HG02678 (cell line): ENCODE results near the gene PINK1.

ENCODE experiments used
- ATAC-seq: cut with Tn5 transposase; IDR thresholded peaks from one replicate; pipeline ENCODE4 v1.9.1; 2021; ENCODE audit warnings: mild to moderate bottlenecking, moderate library complexity; ENCODE audit not compliant: unreplicated experiment

The PINK1 gene

DNA sequence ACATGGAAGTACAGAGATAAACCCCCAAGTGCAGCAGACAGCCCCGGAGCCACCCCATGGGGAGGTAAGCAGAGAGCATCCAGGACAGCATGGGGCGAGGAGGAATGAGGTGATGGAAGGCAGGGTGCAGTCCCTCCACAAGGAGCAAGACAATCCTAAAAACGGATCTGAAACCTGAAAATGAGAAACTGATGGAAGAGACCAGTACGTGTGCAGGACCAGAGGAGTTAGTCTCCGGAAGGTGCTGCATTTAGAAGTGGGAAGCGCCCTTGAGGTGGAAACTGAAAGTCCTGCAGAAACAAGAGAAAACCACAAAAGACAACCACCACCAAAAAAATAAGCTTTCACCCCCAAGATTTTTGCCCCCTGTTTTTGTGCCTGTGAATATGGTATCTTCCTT lies 45.3 kb downstream of the PINK1 start:
- no peak for ATAC-seq

DNA sequence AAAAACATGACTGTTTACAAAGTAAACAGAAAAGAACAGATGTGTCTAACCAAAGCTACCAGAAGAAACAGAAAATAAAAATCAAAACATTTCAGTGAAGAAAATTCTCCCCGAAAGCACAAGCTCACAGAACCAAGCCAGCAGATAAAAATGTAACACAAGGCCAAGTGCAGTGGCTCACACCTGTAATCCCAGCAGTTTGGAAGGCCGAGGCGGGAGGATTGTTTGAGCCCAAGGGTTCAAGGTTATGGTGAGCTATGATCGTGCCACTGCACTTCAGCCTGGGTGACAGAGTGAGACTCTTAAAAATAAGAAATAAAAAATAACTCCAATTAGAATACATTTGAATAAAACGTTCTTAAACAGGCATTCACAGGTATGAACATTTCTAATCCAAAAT lies 47.0 kb downstream of the PINK1 start:
- ATAC-seq, result no peak

DNA sequence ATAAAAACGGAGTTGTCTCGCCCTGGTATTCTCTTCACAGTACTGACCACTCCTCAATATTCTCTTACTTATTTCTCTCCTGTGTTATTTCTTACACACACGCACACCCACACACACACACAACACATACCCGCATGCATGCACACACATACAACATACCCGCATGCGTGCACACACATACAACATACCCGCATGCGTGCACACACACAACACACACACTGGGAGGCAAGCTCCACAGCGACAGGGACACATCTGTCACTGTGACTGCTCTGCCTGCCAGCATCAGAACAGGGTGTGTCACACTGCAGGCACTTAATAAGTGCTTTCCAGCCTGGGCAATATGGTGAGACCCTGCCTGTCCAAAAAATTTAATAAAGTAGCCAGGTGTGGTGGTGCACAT lies 48.7 kb downstream of the PINK1 start:
- no peak for ATAC-seq

DNA sequence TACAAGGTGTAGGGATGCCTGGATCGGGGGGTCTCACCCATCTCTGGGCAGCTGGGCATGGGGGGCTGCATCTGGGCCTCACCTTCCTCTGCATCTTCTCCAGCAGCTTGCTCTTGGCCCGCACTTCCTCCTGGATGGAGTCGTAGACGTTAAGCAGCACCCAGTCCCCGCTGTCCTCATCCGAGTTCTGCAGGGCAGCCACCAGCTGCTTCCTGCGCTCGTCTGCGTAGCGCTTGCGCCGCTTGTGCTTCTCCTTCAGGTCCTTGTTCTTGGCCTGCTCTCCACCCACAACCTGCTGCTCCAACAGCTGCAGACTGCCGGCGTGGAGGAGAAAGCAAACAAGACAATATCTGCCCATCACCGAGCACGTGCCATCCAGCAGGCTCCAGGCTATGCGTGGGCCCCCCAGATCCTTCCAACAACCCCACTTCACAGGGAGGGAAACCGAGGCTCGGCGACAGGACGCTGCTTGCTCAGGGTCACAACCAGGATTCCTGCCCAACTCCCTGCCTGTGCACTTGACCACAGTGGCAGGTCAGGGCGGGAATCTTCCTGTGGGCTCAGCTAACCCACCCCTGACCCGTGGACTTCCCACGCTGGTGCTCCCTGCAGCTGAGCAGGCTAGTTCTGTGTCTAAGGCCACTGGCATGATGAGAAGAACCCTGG lies 49.4 kb downstream of the PINK1 start:
- ATAC-seq, result no peak

DNA sequence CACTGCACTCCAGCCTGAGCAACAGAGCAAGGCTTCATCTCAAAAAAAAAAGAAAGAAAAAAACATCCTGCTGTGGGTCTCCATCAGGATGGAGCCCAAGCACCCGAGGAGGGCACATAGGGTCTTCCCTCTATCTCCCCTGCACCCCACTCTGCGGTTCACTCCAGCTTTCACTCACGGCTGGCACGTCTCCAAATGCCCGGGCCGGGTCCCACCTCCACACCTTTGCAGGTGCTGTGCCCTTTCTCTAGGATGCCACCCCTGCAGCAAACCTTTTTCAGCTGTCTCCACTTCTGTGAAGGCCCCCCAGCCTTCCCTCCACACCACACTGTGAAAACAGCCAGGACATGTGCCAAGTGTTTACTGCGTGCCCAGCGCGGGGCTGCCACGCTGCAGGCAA lies 50.4 kb downstream of the PINK1 start:
- no peak for ATAC-seq

DNA sequence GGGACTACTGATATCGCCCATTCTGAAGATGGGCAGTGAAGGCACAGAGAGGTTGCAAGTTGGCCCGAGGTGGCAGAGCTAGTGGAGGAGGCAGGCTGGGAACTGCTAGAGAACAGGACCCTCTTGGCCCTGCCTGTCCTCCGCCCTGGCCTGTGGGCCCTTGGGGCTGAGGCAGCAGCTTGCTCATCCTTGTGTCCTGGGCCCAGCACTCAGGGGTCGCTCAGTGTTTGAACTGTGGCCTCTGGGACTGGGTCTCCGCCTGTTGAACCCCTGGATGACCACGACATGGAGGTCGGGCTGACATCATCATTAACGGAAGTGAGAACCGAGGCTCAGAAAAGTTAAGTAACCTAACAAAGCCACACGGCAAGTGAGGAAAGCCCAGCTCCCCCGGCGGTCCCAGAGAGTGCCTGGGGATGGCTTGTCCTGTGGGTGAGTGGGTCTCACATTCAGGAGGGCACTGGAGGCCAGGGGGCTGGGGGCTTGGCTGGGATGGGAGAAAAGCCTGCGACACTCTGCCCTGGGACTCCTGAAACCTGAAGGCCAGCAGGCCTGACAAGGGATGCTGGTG lies 50.9 kb downstream of the PINK1 start:
- no peak for ATAC-seq

DNA sequence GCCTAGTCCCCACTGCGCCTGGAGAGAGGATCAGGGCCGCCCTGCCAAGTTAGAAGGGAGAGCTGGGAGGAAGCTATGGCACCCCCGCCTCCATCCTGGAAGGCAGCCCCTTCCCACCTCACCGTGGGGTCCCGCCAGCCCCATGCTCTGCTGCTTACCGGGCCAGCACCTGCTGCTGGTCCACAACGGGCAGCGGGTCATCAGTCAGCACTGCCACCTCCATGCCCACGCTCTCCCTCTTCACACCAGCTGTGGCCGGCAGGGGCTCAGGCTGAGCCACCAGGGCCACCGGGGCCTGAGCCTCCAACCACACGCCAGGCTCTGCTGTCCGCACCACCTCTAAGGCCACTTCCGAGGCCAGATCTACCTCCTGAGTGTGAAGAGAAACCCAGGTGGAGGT lies 51.4 kb downstream of the PINK1 start:
- no peak for ATAC-seq

DNA sequence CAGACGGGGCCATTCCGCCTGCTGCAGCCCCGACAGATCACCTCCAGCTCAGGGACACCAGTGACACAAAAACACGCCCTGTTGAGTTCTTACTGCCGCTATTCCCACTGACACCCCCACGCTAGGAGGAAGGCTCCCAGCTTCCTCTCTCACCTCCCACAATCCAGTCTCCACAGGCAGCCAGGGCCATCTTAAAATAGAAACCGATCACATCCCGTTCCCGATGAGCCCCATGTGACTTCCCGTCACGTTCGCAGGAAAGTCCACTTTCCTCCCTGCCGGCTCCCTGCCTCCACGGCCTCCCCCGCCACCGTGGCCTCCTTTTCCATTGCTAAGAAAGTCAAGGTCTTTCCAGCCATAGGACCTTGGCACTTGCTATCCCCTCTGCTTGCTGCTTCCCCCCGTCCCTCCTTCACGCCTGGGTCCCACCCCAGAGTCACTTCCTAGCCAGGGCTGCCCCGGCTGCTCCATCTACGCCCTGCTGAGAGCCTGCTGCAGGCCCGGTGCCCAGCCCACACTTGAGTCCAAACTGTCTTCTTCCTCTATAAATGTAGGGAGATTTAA lies 51.9 kb downstream of the PINK1 start:
- no peak for ATAC-seq

DNA sequence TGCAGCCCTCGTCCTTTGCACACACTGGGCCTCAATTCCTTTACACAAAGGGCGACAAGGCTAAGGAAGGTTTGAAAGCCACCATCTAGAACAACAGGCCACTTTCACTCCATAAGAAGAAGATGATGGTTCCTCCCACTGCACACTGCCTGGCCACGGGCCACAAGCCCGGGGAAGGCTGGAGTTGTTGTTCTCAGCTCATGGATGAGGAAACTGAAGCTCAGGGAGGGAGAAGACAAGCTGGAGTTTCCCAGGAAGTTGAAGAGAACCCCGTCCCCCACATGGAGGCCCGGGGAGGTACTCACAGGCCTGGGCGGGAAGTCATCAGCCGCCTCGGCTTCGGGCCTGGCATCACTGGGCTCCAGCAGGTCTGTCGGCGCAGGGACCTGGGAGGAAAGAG lies 52.5 kb downstream of the PINK1 start:
- no peak for ATAC-seq

DNA sequence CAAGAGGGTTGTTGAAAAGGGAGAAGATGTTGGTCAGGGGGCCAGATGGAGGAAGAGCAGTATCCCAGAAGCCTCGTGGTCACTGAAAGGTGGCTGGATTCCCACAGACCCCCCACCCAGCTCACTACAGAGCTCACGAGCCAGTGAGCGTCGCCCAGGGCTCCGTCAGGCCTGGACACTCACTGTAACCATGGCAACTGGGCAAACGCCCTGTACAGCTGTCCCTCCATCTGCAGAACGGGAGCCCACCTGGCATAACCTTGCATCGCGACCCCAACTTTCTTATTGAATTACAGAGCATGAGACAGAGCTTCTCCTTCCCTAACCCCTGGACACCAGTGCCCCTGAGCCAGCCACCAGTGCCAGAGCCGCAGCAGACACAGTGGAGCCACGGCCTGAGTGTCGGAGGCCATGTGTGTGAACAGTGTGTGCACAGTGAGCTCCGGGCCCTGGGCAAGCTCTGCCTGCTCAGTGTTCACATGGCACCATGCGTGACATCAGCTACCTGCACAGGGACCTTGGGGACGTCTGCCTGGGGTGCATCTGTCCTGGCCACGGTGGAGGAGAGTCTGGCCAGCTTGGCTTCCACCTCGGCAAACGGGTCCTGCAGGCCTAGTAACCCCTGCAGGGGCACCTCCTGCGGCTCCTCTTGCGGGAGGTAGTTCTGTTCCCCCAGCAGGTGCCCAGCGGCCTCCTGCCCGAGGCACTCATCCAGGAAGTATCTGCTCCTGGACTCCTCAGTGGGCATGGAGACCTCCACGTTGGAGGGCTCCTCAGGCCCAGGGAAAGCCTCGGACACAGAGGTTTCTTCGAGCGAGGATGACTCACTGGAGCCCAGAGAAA lies 53.8 kb downstream of the PINK1 start:
- no peak for ATAC-seq

DNA sequence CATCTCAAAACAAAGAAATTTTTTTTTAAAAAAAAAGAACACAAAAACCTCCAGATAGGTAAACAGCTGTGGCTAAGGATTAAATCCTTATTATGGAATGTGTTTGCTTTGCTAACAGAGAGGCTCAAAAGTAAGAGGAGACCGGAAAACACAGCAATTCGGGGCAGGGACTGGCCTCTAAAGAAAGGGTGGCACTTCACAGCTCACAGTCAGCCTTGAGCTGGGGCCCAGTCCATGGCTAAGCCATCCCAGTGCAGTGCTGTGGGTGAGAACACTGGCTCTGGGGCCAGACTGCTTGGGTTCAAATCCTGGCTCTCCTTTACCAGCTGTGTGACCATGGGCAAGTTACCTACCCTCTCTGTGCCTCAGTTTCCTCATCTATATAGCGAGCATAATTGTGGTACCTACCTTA lies 56.4 kb downstream of the PINK1 start:
- ATAC-seq, result no peak

DNA sequence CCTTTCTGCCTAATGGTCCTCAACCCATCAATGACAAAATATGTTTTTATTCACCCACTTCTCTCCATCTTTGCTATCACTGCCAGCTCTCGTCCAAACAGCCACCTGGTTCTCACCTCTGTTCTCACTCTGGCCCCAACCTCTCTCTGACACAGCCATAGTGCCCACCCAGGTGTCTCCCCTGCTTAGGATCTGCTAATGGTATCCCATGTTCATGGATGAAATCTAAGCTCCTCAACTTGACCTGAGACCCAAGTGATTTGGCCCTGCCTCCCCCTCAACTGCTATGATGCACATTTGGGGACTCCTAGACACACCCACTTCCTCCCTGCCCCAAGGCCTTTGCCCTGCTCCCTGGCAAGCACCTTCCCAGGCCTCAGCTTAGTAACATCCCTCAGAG lies 58.6 kb downstream of the PINK1 start:
- no peak for ATAC-seq

DNA sequence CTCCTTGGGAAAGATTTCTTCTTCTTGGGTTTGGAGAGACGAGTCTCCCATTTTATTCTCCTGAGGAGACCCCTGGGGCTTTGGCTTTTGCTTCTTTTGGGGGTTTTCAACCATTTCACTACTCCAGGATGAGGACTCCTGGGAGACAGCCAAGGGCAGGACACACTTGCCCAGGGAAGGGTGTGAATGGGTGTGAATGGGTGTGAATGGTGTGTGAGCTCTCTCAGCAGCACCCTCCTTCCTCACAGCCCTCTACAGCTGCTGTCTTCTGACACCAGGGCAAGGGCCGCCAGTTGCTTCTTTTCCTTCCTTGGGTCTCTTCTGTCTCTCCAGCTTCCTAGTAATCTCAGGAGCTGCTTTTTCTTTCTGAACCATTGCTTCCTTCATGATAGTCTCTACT lies 60.4 kb downstream of the PINK1 start:
- no peak for ATAC-seq

DNA sequence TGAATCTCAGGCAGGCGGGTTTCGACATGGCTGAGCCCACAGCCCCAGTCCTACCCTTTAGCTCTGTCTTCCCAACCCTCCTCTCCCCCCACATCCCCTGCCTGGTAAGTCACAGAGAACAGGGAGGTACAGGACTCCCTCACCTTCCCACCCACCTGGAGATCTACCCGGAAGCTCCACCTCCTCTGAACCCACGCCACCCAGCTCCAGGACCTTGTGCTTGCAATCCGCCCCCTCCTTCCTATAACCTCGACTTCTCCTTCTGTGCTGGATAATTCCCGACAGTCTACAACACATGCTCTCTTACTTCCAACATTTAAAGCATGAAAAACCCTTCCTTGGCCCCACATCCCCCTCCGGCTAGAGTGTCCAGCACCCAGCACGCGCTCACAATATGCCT lies 62.3 kb downstream of the PINK1 start:
- ATAC-seq, result no peak

DNA sequence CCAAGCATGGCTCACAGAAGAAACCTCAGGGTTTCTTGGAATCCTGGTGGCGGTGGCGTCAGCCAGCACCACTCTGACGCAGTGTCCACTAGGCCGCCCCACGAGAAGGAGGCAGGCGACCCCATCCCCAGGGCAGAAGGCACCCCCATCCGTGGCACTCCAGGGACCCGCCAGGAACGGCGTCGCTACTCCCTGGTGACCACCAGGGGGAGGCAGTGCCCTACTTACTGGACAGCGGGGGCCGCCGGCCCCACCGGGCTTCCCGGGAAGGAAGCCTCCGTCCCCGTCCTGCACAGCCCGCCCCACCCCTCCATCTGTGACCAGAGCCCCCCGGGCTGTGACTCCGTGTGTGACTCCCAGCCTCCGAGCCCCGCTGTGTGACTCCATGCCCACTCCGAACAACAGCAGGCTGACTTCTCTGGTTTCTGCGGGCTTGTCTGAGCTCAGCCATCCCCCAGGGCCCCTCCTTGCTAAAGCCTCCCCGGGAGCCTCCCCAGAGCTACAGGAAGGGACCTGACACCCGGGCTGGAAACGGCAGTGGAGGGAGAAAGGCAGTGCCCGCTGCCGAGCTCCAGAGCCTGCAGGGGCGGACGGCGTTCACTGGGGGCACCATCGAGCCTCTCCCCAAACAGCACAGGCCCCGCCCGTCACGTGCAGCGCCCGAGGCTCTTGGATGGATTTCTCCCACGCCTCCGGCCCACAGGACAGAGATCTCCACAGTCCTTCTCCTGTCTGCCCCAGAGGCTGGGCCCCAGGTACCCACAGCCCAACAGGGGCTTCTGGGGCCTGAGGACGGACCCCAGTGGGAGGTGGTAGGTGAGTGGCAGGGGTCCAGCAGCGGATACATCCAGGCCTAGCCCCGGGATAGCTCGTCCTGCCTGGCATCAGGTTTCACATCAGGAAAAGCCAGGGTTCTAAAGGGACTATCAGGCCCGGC lies 63.4 kb downstream of the PINK1 start:
- peak; percentile 71 for ATAC-seq

DNA sequence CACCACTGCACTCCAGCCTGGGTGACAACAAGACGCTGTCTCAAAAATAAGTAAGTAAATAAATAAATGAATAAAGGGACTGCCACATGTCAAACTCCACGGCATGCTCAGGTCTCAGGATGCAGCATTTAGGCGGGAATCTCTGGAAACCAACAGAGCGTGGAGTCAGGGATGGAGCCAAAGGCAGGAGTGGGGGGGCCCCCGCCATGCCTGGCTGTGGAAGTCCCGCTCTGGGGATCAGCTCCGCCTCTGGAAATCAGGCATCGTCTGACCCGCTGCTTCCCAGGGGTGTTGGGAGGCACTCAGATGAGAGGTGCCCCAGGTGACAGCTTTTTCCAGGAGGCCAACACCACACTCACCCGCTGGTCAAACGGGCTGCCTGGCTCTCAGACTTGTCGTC lies 64.3 kb downstream of the PINK1 start:
- ATAC-seq, result no peak

DNA sequence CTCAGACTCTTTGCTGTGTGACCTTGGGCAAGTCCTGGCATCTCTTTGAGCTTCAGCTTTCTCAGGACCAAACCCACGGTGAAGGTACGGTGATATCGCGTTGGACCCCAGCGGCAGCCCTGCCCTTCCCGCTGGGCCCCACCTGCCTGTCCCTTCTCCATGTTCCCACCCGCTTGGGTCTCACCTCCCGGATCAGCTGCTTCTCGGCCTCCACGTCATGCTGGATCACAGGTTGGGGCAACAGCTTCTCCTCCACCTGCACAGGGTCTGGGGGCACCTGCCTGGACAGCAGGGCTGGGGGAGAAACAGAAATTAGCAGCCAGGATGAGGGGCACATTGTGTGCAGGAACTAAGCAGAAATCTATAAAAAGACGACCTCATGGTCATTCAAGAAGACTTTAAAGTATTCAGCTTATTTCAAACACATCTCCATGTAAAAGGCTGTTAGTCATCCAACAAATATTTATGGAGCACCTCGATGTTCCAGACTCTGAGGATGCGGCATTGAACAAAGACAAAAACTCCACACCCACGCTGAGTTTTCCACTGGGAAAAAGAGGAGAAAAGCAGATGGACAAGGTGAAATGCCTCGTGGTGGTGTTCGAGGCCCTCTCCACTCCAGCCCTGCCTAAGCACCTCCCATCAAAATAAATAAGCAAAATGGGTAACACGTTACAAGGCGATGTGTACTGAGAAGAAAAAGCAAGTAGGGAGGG lies 65.1 kb downstream of the PINK1 start:
- ATAC-seq, result no peak

DNA sequence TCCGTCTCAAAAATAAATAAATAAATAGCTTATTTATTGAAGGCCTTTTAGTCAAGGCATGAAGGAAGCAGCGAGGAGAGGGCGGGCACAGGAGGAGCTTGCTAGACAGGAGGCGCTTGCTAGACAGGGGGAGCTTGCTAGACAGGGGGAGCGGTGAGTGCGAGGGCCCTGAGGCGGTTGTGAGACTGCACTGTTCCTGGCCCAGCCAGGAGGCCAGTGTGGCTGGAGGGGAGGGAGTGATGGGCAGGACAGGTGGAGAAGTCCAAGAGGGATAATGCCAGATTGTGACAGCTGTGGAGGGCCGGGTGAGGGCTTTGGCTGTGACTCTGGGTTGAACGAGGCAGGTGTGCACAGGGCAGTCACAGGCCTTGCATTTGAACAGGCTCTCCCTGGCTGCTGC lies 66.3 kb downstream of the PINK1 start:
- ATAC-seq, result no peak

DNA sequence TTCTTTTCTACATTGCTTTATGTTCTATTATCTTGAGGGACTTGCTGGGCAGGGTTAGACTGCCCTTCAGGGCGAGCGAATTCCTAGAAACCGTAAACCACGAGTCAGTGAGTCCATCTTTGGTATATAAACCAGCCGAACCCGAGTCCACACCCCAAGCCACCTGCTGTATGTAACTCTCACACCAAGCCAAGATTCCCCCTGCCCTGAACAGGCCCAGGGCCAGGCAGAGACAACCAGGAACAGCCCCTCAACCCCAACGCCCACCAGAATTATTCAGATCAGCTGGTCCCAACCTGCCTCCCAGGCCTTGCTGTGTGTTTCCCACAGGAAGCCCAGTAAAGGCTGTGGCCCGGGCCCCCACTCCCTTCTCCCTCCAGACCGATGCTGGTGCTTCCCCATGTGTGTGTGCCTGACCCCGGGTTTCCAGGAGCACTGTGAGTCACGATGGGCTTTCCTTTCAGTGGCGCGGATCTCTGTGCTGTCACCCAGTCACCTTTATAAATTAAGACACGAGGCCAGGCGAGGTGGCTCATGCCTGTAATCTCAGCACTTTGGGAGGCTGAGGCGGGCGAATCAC lies 67.5 kb downstream of the PINK1 start:
- no peak for ATAC-seq
